Peyer's patch (tissue), 4 donors: ENCODE measurements around the gene LMNB1.

Experiments
- CTCF ChIP-seq, 6 experiments: fragments of 450-650 bp in 4 of 6; fragments of 200-600 bp in 2 of 6; sonication (generic) in 1 of 6; IDR thresholded peaks; one replicate each; pipeline ENCODE4 v1.5.1; 2017 to 2019; ENCODE audit warnings: antibody characterized with exemption in 6 of 6, mild to moderate bottlenecking in 3 of 6, moderate library complexity in 1 of 6
- POLR2A ChIP-seq, 2 donors: fragments of 450-650 bp; IDR thresholded peaks; one replicate each; pipeline ENCODE4 v1.5.1; 2017; ENCODE audit warnings: antibody characterized with exemption in 2 of 2, mild to moderate bottlenecking in 2 of 2, moderate library complexity in 2 of 2

GRCh38 chr5:126814721-126815404 lies 37.9 kb downstream of the LMNB1 start:
- TF ChIP-seq POLR2A (IDR thresholded peaks at IDR 0.05) (no peak), CTCF (IDR thresholded peaks at IDR 0.05) (no peak)
